K562 (cell line): ENCODE results near the gene CLDND1. TPM values are rescaled to one million over a fixed set of nuclear protein-coding genes. Genes with fewer than 3 reads are reported as not detected.

Source experiments
- ATAC-seq: fragments of 200-7000 bp; cut with Tn5 transposase; 3 replicates; pipeline ENCODE4 v1.9.1; 2020; ENCODE audit warnings: moderate library complexity
- BruUV-seq: library from RNA; stranded (reverse); fragments of 400-500 nt; replicated peaks from 2 replicates; lab custom pipeline; 2021; lab: Mats Ljungman, UMichigan
- CTCF ChIA-PET: fragments of 300-600 bp; formaldehyde crosslinking; extraction: SDS; loops from one replicate; lab custom pipeline; 2021; ENCODE audit warnings: low intra/inter-chr PET ratio; lab: Yijun Ruan, JAX
- POLR2A ChIA-PET: fragments of 300-600, 350-650 bp; sonication (Branson Sonifier 250); formaldehyde crosslinking; extraction: SDS; loops from one replicate; lab custom pipeline; 2021; ENCODE audit warnings: antibody characterized with exemption, inconsistent platforms; lab: Yijun Ruan, JAX
- DNase-seq, 4 experiments: peaks; one replicate each; pipeline versions ENCODE4 v3.0.0 to v3.0.0-alpha.2; 2011 to 2018; ENCODE audit warnings: low spot score in 3 of 4, mixed read lengths in 3 of 4; ENCODE audit errors: extremely low read depth in 1 of 4
- FAIRE-seq: peaks from 2 replicates; lab custom pipeline; 2011; peaks lifted over from hg19 to GRCh38; lab: Jason Lieb, UNC
- H2AFZ ChIP-seq: 2 replicates; pipeline ENCODE4 v1.6.0; 2011; ENCODE audit warnings: low read depth, low read length, control low read depth, inconsistent platforms
- H3K27ac ChIP-seq: fragments of 200-600 bp; 3 replicates; pipeline ENCODE4 v1.8.0; 2011; ENCODE audit warnings: low read depth, mild to moderate bottlenecking, control low read depth, inconsistent platforms, low read length, moderate library complexity, mixed read lengths; ENCODE audit errors: extremely low read depth
- H3K27me3 ChIP-seq, 2 experiments: fragments of 300-600 bp in 1 of 2; 2 replicates in 1 of 2; 3 replicates in 1 of 2; pipeline versions ENCODE4 v1.6.0 to v1.8.0; 2011; ENCODE audit warnings: inconsistent platforms in 2 of 2, low read length in 2 of 2, mild to moderate bottlenecking in 1 of 2, mixed read lengths in 1 of 2, moderate library complexity in 1 of 2; ENCODE audit not compliant: control insufficient read depth in 2 of 2, insufficient read depth in 2 of 2
- H3K36me3 ChIP-seq: fragments of 300-600 bp; 3 replicates; pipeline ENCODE4 v1.8.0; 2011; ENCODE audit warnings: mild to moderate bottlenecking, low read length, inconsistent platforms; ENCODE audit not compliant: control insufficient read depth, insufficient read depth
- H3K4me1 ChIP-seq, 2 experiments: fragments of 200-600 bp in 1 of 2; replicated peaks in 1 of 2; 2 replicates in 1 of 2; 3 replicates in 1 of 2; pipeline versions ENCODE4 v1.5.1 to v1.8.0; 2011; ENCODE audit warnings: inconsistent platforms in 2 of 2, low read length in 2 of 2, mild to moderate bottlenecking in 1 of 2, mixed read lengths in 1 of 2, moderate library complexity in 1 of 2; ENCODE audit not compliant: control insufficient read depth in 2 of 2, insufficient read depth in 2 of 2
- H3K4me2 ChIP-seq: 2 replicates; pipeline ENCODE4 v1.6.1; 2011; ENCODE audit warnings: low read length, control low read depth, inconsistent platforms, mixed read lengths; ENCODE audit not compliant: insufficient read depth
- H3K4me3 ChIP-seq: fragments of 200-600 bp; sonication (generic), shearing (Covaris generic); 2 replicates; pipeline ENCODE4 v1.5.1; 2016; ENCODE audit warnings: control low read depth, inconsistent platforms
- H3K79me2 ChIP-seq: fragments of 200-600 bp; 3 replicates; pipeline ENCODE4 v1.8.0; 2011; ENCODE audit warnings: low read length, inconsistent platforms; ENCODE audit not compliant: control insufficient read depth, insufficient read depth
- H3K9ac ChIP-seq, 2 experiments: 2 replicates each; pipeline versions ENCODE4 v1.6.0 to v1.6.1; 2011; ENCODE audit warnings: low read depth in 2 of 2, low read length in 2 of 2, control low read depth in 1 of 2, inconsistent platforms in 1 of 2, mild to moderate bottlenecking in 1 of 2, mixed read lengths in 1 of 2; ENCODE audit not compliant: insufficient read depth in 1 of 2
- H3K9me1 ChIP-seq: one replicate; pipeline ENCODE4 v1.6.0; 2011; ENCODE audit warnings: inconsistent platforms, mild to moderate bottlenecking, low read length, moderate library complexity; ENCODE audit not compliant: control insufficient read depth, insufficient read depth
- H3K9me3 ChIP-seq: replicated peaks from 2 replicates; pipeline ENCODE4 v1.5.1; 2011; ENCODE audit warnings: low read depth, low read length, inconsistent platforms; ENCODE audit not compliant: control insufficient read depth, insufficient read depth
- H4K20me1 ChIP-seq: replicated peaks from 2 replicates; pipeline ENCODE4 v1.6.1; 2011; ENCODE audit warnings: low read length, inconsistent platforms, mixed read lengths; ENCODE audit not compliant: control insufficient read depth, insufficient read depth
- ATF3 ChIP-seq, 2 experiments: fragments of 450-650 bp in 1 of 2; sonication (generic) in 1 of 2; formaldehyde crosslinking in 1 of 2; IDR thresholded peaks in 1 of 2; conservative IDR thresholded peaks in 1 of 2; 2 replicates each; pipeline versions ENCODE4 v1.6.1 to v1.8.1; 2016 to 2023; ENCODE audit warnings: mild to moderate bottlenecking in 2 of 2, moderate library complexity in 2 of 2, inconsistent platforms in 1 of 2, missing genetic modification reagents in 1 of 2
- CBFB ChIP-seq: sonication (generic); formaldehyde crosslinking; IDR thresholded peaks from 2 replicates; pipeline ENCODE4 v1.4.0; 2020; ENCODE audit warnings: mild to moderate bottlenecking, missing genetic modification reagents
- E2F5 ChIP-seq: sonication (generic); formaldehyde crosslinking; IDR thresholded peaks from 2 replicates; pipeline ENCODE4 v1.8.0; 2022; ENCODE audit warnings: mild to moderate bottlenecking, missing genetic modification reagents
- ETV6 ChIP-seq, 3 experiments: fragments of 150-350 bp in 1 of 3; sonication (generic) in 1 of 3; formaldehyde crosslinking in 1 of 3; IDR thresholded peaks; 2 replicates each; pipeline versions ENCODE4 v1.6.1 to v1.8.0; 2014 to 2022; ENCODE audit warnings: borderline replicate concordance in 2 of 3, low read depth in 2 of 3, antibody characterized with exemption in 1 of 3, low read length in 1 of 3, mild to moderate bottlenecking in 1 of 3, missing genetic modification reagents in 1 of 3
- HES1 ChIP-seq: fragments of 450-650 bp; IDR thresholded peaks from 2 replicates; pipeline ENCODE4 v1.6.1; 2016; ENCODE audit warnings: low read depth, mild to moderate bottlenecking, moderate library complexity
- POLR2B ChIP-seq: fragments of 450-650 bp; IDR thresholded peaks from 2 replicates; pipeline ENCODE4 v1.6.1; 2018; ENCODE audit warnings: low read depth; ENCODE audit not compliant: partially characterized antibody
- RBM34 ChIP-seq: fragments of 200-400 bp; formaldehyde crosslinking; IDR thresholded peaks from 2 replicates; pipeline ENCODE4 v1.6.1; 2018; ENCODE audit warnings: low read length, borderline replicate concordance; ENCODE audit not compliant: insufficient read depth
- RFX5 ChIP-seq: IDR thresholded peaks from 2 replicates; pipeline ENCODE4 v1.6.1; 2011; ENCODE audit warnings: low read depth, mild to moderate bottlenecking, improper control_type of control experiment, low read length
- ZKSCAN1 ChIP-seq: fragments of 150-350 bp; IDR thresholded peaks from 2 replicates; pipeline ENCODE4 v1.6.1; 2016; ENCODE audit warnings: low read depth, low read length
- ZNF121 ChIP-seq: sonication (generic); formaldehyde crosslinking; conservative IDR thresholded peaks from 2 replicates; pipeline ENCODE4 v1.8.0; 2022; ENCODE audit warnings: missing genetic modification reagents
- ZNF239 ChIP-seq: fragments of 250-450 bp; sonication (Bioruptor Pico); IDR thresholded peaks from 2 replicates; pipeline ENCODE4 v1.4.0; 2020; ENCODE audit warnings: mild to moderate bottlenecking
- ZNF436 ChIP-seq: fragments of 250-450, 450-650 bp; sonication (Bioruptor Pico); formaldehyde crosslinking; IDR thresholded peaks from 2 replicates; pipeline ENCODE4 v1.7.0; 2020; ENCODE audit warnings: mild to moderate bottlenecking
- WGBS: fragments of 100-300 bp; shearing (Covaris generic); methylation state at CpG from one replicate; pipeline ENCODE4 v1.1.6; 2016; ENCODE audit warnings: low coverage, mixed read lengths; ENCODE audit not compliant: insufficient coverage; ENCODE audit errors: missing lambda C conversion rate; 5-methylcytosine and 5-hydroxymethylcytosine counted together
- in situ Hi-C: fragments of 300-500 bp; cut with MboI; formaldehyde crosslinking; loops from 4 replicates; pipeline ENCODE4 v1.15.0; 2018; ENCODE audit warnings: inconsistent platforms, mixed read lengths
- intact Hi-C: fragments of 100-400 bp; cut with micrococcal nuclease; formaldehyde crosslinking; loops from 2 replicates; pipeline ENCODE4 v1.14.2; 2022
- polyA plus RNA-seq, 8 experiments: library from polyadenylated mRNA; depleted of rRNA in 4 of 8; stranded (reverse) in 5 of 8; unstranded in 3 of 8; fragments of >200 nt; fragmentation: Nextera tagmentation in 2 of 8; fragmentation: Illumina TruSeq in 1 of 8; extraction: Ambion mirVana in 2 of 8; extraction: Trizol in 1 of 8; gene quantifications; 2 replicates each; pipeline versions ENCODE4 v1.2.1 to v1.2.3, GENCODE V29; 2011 to 2014; ENCODE audit warnings: inconsistent platforms in 1 of 8, missing spikeins in 1 of 8
- total RNA-seq, 7 experiments: library from RNA; depleted of rRNA in 6 of 7; stranded (reverse); fragments of >200 nt in 6 of 7; fragmentation: Illumina TruSeq in 2 of 7; extraction: Trizol in 2 of 7; gene quantifications; 2 replicates each; pipeline versions ENCODE4 v1.2.1 to v1.2.3, GENCODE V29; 2011 to 2021; ENCODE audit warnings: low replicate concordance in 1 of 7
- TF ChIP-seq, protein P1 (sequence below): fragments of 250-450 bp; sonication (Bioruptor Pico); IDR thresholded peaks from 2 replicates; pipeline ENCODE4 v1.8.0; 2022; ENCODE audit warnings: inconsistent platforms
- TF ChIP-seq, protein P2 (sequence below): fragments of 250-450 bp; sonication (Bioruptor Pico); IDR thresholded peaks from 2 replicates; pipeline ENCODE4 v1.8.0; 2021; ENCODE audit warnings: moderate library complexity, mild to moderate bottlenecking, inconsistent platforms

CLDND1 gene
- total and polyA plus RNA-seq, 9 of the 15 experiments (the other 6 are each of a cell fraction or from before 2014, with no cell fraction given) = 29.2 to 141 (median 60.7) TPM

- intact Hi-C loops (no loop called here), in situ Hi-C loops (no loop called here)
- peak; percentile 19; the same call in 1 of the 3 replicates for ATAC-seq
- H3K4me1 ChIP-seq = peaks cover 6 to 9% of the 10 kb centered on the region in 2 experiments; a peak in 3 of 5 replicates
- no peaks in the 10 kb centered on the region for H3K79me2 ChIP-seq
- H4K20me1 ChIP-seq = no peaks in the 10 kb centered on the region
- no peak for FAIRE-seq
- peak within 1 kb of the TSS; percentile 52 for H3K4me2 ChIP-seq
- no peaks in the 10 kb centered on the region for H3K9me3 ChIP-seq
- DNase-seq = no peak
- BruUV-seq = no TSS peak
- H3K9me1 ChIP-seq = no peaks in the 10 kb centered on the region
- CTCF ChIA-PET = no interaction called here
- POLR2A ChIA-PET = interaction anchor here (0.7 kb wide), 1 partner anchor 19 kb away, joined by 3 read pairs; no protein-coding TSS in a partner anchor
- WGBS = 20% methylated on average over 7 of the region's 7 CpGs
- no peak within 1 kb of the TSS for H3K4me3 ChIP-seq
- no peak within 1 kb of the TSS for H3K27ac ChIP-seq
- H3K27me3 ChIP-seq = no peaks in the 10 kb centered on the region
- H2AFZ ChIP-seq = peak within 1 kb of the TSS; percentile 70
- no peaks in the 10 kb centered on the region for H3K36me3 ChIP-seq
- peak within 1 kb of the TSS in 1 of 2 experiments; percentile 12; a peak in 1 of 4 replicates for H3K9ac ChIP-seq
- TF ChIP-seq, protein P1, sequence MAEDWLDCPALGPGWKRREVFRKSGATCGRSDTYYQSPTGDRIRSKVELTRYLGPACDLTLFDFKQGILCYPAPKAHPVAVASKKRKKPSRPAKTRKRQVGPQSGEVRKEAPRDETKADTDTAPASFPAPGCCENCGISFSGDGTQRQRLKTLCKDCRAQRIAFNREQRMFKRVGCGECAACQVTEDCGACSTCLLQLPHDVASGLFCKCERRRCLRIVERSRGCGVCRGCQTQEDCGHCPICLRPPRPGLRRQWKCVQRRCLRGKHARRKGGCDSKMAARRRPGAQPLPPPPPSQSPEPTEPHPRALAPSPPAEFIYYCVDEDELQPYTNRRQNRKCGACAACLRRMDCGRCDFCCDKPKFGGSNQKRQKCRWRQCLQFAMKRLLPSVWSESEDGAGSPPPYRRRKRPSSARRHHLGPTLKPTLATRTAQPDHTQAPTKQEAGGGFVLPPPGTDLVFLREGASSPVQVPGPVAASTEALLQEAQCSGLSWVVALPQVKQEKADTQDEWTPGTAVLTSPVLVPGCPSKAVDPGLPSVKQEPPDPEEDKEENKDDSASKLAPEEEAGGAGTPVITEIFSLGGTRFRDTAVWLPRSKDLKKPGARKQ = no peak
- no peak for TF ChIP-seq ZKSCAN1
- no peak for TF ChIP-seq HES1
- no peak for TF ChIP-seq ZNF436
- no peak for TF ChIP-seq ETV6 (IDR thresholded peaks at IDR 0.05; ENCODE audit: borderline replicate concordance in 1 of 2, low read depth in 2 of 2, low read length in 1 of 2)
- no peak for TF ChIP-seq ETV6 (CRISPR knock-in tag; IDR thresholded peaks at IDR 0.05; ENCODE audit: borderline replicate concordance)
- no peak for TF ChIP-seq POLR2B
- TF ChIP-seq, protein P2, sequence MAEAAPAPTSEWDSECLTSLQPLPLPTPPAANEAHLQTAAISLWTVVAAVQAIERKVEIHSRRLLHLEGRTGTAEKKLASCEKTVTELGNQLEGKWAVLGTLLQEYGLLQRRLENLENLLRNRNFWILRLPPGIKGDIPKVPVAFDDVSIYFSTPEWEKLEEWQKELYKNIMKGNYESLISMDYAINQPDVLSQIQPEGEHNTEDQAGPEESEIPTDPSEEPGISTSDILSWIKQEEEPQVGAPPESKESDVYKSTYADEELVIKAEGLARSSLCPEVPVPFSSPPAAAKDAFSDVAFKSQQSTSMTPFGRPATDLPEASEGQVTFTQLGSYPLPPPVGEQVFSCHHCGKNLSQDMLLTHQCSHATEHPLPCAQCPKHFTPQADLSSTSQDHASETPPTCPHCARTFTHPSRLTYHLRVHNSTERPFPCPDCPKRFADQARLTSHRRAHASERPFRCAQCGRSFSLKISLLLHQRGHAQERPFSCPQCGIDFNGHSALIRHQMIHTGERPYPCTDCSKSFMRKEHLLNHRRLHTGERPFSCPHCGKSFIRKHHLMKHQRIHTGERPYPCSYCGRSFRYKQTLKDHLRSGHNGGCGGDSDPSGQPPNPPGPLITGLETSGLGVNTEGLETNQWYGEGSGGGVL = no peak
- TF ChIP-seq CBFB (CRISPR knock-in tag) = no peak
- TF ChIP-seq RBM34 = no peak
- no peak for TF ChIP-seq ZNF239 (CRISPR knock-in tag)
- no peak for TF ChIP-seq E2F5
- TF ChIP-seq RFX5 = no peak
- no peak for TF ChIP-seq ATF3 (IDR thresholded peaks at IDR 0.05)
- no peak for TF ChIP-seq ATF3 (CRISPR knock-in tag; conservative IDR thresholded peaks at IDR 0.05)
- TF ChIP-seq ZNF121 (CRISPR knock-in tag) = no peak
Measured at GRCh38 chr3:98531622-98532274, 9.0 kb upstream of the CLDND1 start, which contains the start of gene GPR15. TSS of gene GPR15 (plus strand) at chr3:98531978. CDS start at chr3:98532034, 56 bp downstream.
